Measurements from ENCODE around the gene PAIP2B.

- TF ChIP-seq CTCF (IDR thresholded peaks at IDR 0.05) (no peak), POLR2A (IDR thresholded peaks at IDR 0.05) (no peak)
Measured at GRCh38 chr2:71216501-71216900, 10.4 kb downstream of the PAIP2B start.
